ACC112 (cell line): ENCODE data around the gene ANXA2.

ENCODE experiments used
- H2AFZ ChIP-seq: fragments of 200-600 bp; sonication (generic); one replicate; pipeline ENCODE4 v1.6.0; 2017; ENCODE audit warnings: antibody characterized with exemption, low read length; ENCODE audit not compliant: unreplicated experiment
- H3K27ac ChIP-seq: fragments of 200-600 bp; sonication (generic); 2 replicates; pipeline ENCODE4 v1.5.1; 2014; ENCODE audit warnings: low read depth, mild to moderate bottlenecking, antibody characterized with exemption, low read length, moderate library complexity
- H3K27me3 ChIP-seq: fragments of 200-600 bp; sonication (generic); 2 replicates; pipeline ENCODE4 v1.6.1; 2014; ENCODE audit warnings: mild to moderate bottlenecking, antibody characterized with exemption, low read length, moderate library complexity, mixed read lengths; ENCODE audit not compliant: insufficient read depth
- H3K36me3 ChIP-seq: fragments of 200-600 bp; sonication (generic); 2 replicates; pipeline ENCODE4 v1.6.1; 2016; ENCODE audit warnings: mild to moderate bottlenecking, antibody characterized with exemption, low read length, moderate library complexity, mixed read lengths; ENCODE audit not compliant: insufficient read depth
- H3K4me1 ChIP-seq: fragments of 200-600 bp; sonication (generic); one replicate; pipeline ENCODE4 v1.6.1; 2016; ENCODE audit warnings: low read length, mixed read lengths; ENCODE audit not compliant: insufficient read depth, unreplicated experiment, control insufficient read depth
- H3K4me3 ChIP-seq: fragments of 200-600 bp; sonication (generic); 2 replicates; pipeline ENCODE4 v1.5.1; 2014; ENCODE audit warnings: mild to moderate bottlenecking, low read depth, low read length
- H3K79me2 ChIP-seq: fragments of 200-600 bp; sonication (generic); one replicate; pipeline ENCODE4 v1.6.0; 2016; ENCODE audit warnings: low read length; ENCODE audit not compliant: control insufficient read depth, unreplicated experiment, insufficient read depth

Gene ANXA2

DNA sequence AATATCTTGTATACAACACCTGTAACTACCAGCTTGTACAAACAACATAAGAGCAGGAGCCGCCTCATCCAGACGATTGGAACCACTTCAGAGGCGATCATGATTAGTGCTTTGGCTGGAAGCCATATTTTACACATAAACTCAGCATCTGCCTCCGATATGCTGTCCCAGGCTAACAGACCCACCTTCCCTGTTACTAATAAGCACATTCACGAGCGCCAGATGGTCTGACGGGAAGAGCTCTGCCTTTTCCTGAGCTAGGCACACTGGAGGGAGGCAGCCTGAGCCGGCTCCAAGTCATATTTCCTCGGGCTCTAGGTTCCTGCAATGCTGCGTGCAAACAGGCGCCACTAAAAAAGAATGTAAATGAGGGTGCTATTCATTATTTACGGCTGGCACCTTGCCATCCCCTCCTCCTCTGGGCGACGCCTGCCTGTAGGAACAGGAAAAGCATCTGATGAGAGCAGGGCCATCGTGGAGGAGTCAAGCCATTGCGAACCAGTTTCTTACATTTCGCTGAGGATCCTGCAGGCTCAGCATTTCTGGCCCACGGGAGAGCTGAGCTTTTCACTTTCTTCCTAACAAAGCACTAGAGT lies 98.2 kb downstream of the ANXA2 start:
- no peak overlapping the region for H3K27ac ChIP-seq
- H3K27me3 ChIP-seq, result peaks cover 30% of the 10 kb centered on the region
- H3K79me2 ChIP-seq, result no peaks in the 10 kb centered on the region
- no peak overlapping the region for H3K4me3 ChIP-seq
- no peaks in the 10 kb centered on the region for H3K4me1 ChIP-seq
- no peaks in the 10 kb centered on the region for H3K36me3 ChIP-seq
- no peak overlapping the region for H2AFZ ChIP-seq
